Activated CD8-positive, alpha-beta memory T cell treated with anti-CD3 and anti-CD28 coated beads for 24 hours (primary cell): ENCODE data around the gene GNB5.
"Not testable (repeated sequence)": the region's sequence is repeated elsewhere in the genome, so short reads cannot be mapped to it uniquely, and the experiment has no call there.

Experiments
- DNase-seq: peaks from one replicate; pipeline ENCODE4 v3.0.0-alpha.2; 2020

Gene GNB5

DNA sequence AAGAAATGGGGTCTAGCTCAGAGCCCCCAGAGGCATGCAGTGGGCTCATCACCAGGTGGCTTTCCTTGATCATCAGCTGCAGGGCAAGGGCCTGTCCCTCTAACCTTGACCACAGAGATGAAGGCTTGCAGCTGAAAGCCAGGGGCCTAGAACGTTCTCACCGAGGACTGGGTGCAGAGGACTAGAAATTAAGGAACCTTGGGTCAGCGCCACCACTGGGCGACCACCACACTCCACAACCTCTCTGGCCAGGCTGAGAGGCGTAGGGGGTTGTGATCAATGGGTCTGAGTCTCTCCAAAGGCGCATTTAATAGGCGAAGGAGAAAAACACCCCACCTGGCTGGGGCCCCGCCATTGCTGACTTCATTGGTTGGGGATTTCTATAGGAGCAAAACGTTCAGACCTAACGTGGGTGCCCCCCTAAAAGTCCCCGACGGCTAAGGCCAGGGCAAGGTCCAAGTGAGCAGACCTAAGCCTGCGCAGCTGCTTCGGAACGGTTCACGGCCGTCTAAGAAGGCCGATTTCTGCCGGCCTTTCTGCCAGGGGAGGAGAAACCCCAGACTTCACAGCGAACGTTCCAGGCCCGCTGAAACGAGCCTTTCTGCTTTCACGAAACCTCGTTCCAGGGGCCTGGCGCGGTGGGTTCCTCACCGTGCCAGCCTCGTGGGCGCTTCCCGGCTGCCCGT lies 79.5 kb downstream of the GNB5 start:
- DNase-seq = no peak

GRCh38 chr15:52109559-52110451 lies 81.4 kb downstream of the GNB5 start:
- no peak for DNase-seq

GRCh38 chr15:52107238-52107637 lies 84.0 kb downstream of the GNB5 start:
- DNase-seq = no peak

DNA sequence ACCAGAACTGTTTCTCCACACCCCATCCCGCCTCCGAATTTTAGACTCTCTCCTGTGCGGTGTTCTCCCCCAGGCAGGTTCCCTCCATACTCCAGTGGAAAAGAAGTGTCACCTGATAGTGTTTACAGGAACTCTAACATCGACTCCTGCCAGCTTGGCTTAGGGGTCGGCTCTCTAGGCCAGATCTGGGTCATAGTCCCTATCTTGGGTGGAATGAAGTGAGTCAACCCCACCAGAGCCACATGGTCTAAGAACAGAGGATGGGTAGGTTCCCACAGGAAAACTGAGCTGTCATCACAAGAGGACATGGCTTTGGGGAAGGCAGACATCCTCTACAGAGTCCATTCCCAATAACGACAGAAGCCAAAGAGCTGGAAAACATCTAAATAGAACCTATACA lies 84.6 kb downstream of the GNB5 start:
- DNase-seq = no peak

DNA sequence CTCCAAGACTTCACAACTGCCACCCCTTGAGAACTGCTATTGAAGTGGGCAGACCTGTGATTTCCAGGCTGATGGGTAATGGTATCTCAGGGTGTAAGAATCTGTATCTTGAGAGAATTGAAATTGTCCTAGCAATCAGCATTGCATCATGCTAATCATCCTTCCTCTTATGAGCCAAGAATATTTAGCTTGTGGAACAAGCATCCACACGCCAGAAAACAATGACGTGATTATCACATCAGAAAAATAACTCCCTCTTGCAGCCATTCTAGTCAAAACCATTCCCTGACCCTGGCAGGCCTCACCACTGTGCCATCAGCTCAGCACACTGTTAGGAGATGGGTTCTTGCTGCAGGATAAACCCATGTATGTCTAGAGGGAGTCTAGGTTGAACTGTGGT lies 85.3 kb downstream of the GNB5 start:
- no peak for DNase-seq

GRCh38 chr15:52104532-52105004 lies 86.6 kb downstream of the GNB5 start:
- DNase-seq = no peak

DNA sequence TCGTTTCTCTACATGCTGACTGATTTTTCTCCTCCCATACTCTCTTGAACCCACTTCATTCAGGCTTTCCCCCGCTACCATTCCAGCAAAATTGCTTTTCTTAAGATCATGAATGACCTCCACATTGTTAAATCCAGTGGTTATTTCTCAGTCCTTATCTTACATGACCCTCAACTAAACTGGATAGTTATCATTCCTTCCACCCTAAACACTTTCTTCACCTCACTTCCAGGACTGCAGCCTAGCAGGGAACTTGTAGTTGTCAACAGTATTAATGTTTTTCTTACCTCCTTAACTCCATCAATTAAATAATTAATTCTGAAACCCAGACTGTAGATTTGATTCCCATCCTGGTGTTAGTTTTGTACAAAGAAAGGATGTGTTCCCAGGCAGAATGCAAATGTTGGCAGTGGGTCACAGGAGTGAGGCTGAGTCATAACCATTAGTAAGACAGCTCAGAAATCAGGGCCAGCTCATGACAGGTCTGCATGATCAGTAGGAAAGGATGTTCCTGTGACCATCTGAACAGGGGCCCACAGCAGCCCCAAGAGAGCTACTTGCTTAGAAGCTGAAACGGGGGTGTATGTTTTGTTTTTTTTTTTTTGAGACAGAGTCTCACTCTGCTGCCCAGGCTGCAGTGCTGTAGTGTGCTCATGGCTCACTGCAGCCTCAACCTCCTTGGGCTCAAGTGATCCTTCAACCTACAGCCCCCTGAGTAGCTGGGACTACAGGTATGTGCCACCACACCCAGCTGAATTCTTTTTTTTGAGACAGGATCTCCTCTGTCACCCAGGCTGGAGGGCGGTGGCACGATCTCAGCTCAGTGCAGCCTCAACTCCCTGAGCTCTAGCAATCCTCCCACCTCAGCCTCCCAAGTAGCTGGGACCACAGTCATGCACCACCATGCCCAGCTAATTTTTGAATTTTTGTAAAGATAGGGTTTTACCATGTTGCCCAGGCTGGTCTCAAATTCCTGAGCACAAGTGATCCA lies 87.7 kb downstream of the GNB5 start:
- DNase-seq = no peak

- DNase-seq = no peak
Measured at GRCh38 chr15:52102463-52102862, 88.7 kb downstream of the GNB5 start.

- DNase-seq = no peak
Measured at GRCh38 chr15:52101542-52102323, 89.5 kb downstream of the GNB5 start.

GRCh38 chr15:52100807-52101442 lies 90.3 kb downstream of the GNB5 start:
- DNase-seq = no peak

- DNase-seq = no peak
Measured at GRCh38 chr15:52099651-52100272, 91.4 kb downstream of the GNB5 start.

- DNase-seq = no peak
Measured at GRCh38 chr15:52098323-52098722, 92.9 kb downstream of the GNB5 start.

GRCh38 chr15:52097180-52097579 lies 94.0 kb downstream of the GNB5 start:
- no peak for DNase-seq

- not testable (repeated sequence) for DNase-seq
Measured at GRCh38 chr15:52096536-52096935, 94.7 kb downstream of the GNB5 start.

DNA sequence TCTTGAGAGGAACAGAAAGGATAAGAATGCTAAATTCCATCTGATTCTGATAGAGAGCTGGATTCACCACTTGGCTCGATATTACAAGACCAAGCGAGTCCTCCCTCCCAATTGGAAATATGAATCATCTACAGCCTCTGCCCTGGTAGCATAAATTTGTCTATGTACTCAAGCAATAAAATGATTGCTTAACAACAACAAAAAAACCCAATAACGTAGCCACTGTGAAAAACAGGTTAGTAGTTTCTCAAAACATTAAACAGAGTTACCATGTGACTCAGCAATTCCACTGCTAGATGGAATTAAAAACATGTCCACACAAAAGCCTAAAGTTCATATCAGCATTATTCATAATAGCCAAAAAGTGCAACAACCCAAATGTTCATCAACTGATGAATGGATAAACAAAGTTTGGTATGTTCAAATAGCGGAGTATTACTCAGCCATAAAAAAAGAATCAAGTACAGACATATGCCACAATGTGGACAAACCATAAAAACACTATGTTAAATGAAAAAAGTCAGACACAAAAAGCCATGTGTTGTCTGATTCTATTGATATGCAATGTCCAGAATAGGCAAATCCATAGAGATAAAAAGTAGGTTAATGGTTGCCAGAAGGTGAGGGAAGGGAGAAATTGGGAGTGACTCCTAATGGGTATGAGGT lies 95.5 kb downstream of the GNB5 start:
- DNase-seq = no peak

DNA sequence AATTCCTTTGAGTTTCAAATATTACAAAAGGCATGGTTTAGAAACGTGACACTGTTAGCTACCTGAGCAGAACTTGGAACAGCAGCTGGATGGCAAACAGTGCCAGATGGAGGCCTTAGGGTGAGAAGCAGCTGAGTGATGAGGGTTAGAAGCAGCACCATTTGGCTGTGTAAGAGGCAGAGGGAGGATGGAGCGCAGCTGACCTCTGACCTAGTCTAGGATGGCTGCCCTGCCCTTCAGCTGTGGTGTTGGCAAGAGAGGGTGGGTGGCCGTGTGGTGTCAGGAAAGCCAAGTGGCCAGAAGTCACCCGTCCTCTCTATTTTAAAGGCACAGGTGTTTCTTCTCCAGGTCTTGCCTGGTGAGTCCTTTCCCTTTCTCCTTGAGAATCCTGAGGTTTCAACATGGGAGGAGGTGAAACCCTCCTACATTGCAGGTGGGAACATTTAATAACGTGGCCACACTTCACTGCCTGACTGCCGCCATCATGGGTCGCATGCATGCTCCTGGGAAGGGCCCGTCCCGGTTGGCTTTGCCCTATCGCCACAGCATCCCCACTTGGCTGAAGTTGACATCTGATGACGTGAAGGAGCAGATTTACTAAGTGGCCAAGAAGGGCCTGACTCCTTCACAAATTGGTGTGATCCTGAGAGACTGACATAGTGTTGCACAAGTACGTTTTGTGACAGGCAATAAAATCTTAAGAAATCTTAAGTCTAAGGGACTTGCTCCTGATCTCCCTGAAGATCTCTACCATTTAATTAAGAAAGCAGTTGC lies 96.2 kb downstream of the GNB5 start:
- DNase-seq = no peak

DNA sequence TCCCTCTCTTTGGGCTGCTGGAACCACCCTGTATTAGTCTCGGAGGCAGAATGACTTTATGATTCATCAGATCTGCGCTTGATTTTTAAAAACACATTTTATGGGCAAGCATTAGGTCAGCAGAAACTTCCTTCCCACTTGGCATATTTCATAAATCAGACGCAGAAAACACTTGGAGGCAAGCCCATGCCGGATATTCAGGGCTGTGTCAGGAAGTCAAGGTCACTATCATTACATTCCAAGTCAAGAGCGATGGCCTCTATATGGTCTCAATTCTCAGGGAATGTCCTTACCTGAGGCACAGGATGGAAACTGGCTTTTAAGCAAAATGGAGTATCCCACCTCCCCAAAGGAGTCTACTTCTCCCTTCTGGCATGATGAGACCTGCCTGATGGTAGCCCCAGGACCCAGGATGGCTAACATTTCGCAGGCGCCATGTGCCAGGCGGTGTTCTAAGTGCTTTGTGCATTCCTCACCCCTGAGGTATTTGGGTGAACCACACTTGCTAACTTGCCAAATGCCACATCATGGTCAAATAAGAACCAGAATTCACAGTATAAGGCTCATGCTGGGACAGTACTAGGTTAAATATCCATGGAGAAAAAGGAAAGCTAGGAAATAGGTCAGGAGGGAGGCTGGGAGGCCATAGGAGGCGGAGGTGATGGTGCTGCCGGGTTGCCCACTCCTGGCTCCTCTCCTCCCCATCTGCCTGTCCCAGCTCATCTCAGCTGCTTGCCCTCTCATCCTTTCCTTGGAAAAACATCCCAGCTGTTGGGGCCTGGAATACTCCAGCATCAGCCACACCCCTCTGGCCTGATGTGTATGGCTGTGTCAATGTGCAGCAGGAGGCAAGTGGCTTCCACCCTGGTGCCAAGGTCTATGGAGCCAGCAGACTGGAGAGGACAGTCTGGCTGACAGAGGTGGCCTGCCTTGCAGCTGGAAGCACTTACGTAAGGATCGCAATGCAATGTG lies 97.4 kb downstream of the GNB5 start:
- DNase-seq = no peak

DNA sequence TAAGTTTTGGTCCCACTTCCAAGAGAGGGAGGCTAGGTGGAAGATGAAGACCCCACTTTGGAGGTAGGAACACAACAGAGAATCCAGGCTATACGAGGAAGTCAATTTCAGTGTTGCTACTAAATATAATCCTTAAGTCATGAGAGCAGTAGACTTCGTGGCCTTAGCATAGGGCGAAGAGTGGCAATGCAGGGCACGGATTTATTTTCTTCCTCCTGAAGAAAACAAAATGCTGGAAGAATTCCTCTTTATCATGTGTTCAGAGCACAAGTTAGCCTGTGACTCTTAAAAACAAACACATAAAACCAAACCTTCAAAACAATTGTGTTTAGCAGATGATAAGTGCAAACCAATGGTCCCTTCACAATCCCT lies 98.0 kb downstream of the GNB5 start:
- DNase-seq = no peak

- no peak for DNase-seq
Measured at GRCh38 chr15:52090193-52090592, 101.0 kb downstream of the GNB5 start.
